HG02763 (cell line): ENCODE measurements around the gene AGTPBP1.

Experiments
- ATAC-seq: cut with Tn5 transposase; IDR thresholded peaks from one replicate; pipeline ENCODE4 v1.9.1; 2021; ENCODE audit warnings: mild to moderate bottlenecking, moderate library complexity; ENCODE audit not compliant: unreplicated experiment

AGTPBP1 gene

DNA sequence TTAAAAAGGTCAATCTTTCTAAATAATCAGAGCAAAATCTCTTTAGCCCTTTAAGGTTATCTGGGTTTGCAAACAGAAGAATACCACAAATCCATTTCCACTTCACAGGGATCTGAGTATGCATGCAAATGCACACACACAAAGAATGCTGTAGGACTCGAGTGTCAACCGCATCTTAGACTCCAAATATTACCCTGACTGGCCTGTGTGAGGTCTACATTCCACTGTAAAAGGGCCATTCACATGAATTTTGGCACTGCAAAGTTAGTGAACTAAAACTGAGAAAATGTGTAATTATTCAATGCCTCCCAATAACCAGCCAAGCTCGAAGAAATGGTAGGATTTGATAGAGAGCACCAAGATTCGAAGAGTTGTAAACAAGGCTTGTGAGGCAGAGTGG lies 199.9 kb downstream of the AGTPBP1 start:
- ATAC-seq = no peak

DNA sequence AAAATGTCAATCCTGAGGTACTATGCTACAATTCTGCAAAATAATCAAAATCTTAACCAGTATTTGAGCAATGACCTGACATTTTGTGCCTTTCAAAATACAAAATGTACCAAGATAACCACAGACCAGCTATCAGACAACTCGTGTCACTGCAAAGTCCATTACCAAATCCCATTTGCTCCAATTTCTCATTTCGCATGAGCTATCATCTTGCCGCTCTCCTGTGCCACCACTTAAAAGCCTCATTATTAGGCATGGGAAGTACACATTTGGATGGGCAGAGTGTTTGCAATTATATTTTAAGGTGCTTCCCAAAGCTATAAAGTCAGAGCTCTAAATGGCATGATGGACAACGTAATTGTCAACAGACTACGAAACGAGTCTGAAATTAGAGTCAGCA lies 205.2 kb downstream of the AGTPBP1 start:
- no peak for ATAC-seq

DNA sequence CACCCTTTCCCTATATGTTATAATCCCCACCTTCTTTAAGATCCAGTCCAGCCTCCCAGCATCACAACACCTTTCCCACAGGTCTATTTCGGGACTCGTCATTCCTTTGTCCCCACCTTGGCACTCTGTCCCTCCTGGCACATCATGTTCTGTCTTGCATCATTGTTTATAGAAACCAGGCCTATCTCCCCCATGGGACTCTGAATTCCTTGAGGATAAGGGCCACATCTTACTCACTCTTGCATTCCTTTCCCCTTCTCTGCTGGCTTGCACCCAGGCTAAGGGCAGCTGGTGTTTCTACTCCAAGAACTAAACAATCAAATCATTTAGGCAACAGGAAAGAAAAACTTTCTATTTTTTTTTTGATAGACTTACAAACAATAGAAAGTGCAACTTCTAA lies 205.7 kb downstream of the AGTPBP1 start:
- ATAC-seq = no peak

DNA sequence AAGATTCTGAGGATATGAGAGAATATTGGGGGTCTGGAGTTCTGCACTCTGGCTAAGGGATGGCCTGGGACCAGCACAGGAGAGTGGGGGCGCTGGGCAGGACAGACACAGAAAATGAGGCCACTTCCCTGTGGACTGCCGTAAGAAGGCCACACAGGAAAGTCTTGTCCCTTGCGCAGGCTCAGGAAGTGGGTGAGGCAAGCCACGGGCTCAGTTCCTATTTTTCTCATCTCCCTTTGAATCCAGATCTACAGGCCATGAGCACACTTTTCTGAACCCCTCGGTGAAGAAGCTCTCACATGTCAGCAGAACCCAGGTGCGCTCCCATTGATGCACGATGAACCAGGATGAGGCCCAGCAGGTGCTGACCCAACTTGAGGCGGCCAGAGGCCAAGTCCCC lies 207.4 kb downstream of the AGTPBP1 start:
- no peak for ATAC-seq

DNA sequence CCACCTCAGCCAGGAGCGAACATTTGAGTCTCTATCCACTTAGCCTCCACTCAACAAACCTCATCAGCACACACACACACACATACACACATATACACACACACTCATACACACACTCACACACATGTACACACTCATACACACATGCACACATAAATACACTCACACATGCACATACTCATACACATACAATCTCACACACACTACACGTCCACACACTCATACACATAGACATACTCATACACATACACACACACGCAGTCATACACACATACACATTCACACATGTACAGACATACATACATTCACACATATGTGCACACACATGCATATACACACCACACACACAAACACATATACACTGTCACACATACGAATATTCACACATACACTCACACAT lies 208.2 kb downstream of the AGTPBP1 start:
- ATAC-seq = no peak

DNA sequence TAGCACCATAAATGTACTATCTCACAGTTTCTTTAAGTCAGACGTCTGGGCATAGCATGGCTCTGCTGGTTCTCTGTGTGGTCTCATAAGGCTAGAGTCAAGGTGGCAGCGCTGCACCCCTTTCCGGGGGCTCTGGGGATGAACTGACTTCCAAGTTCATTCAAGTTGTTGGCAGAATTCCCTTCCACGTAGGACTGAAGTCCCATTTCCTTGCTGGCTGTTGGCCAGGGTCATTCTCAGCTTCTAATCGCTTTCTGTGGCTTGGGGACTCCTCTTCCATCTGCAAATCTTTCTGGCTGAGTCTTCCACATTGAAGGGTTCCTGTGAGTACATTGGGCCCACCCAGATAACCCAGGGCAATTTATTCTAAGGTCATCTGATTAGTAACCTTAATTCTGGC lies 211.0 kb downstream of the AGTPBP1 start:
- ATAC-seq = no peak

DNA sequence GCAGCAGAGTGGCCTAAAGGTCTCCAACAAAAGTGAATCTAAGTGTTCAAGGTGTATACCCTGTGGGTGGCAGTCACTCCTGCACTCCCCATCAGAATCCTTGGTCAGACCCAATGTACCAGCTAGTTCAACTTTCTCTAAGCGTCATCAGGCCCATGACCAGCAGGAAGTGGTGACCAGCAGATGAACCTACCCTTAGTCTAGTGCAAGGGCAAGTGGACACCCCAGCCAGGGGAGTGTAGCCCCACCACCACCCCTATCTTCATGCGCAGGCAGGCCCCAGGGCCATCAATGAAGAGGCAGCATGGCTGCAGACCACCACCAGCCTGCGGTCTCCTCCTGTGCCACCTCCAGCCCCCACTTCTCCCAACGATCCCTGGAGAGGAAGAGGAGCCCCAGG lies 213.1 kb downstream of the AGTPBP1 start:
- no peak for ATAC-seq

DNA sequence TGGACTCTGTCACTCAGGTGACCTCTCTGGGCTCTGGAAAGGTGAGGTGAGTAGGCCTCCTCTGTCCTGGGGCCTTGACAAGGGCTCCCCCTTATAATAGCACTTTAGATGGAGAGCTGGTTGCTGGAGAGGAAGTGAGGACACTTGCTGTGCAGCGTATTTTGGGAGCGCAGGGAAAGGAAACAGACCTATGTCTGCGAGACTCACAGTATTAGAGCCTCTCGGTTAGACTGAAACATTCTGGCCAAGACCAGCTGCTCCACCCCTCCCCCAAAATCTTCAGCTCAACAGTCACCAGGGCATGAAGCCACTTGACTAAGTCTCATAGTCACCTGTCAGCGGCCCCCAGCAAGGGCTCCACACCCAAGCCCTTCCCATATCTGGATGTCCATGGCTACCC lies 213.6 kb downstream of the AGTPBP1 start:
- no peak for ATAC-seq

DNA sequence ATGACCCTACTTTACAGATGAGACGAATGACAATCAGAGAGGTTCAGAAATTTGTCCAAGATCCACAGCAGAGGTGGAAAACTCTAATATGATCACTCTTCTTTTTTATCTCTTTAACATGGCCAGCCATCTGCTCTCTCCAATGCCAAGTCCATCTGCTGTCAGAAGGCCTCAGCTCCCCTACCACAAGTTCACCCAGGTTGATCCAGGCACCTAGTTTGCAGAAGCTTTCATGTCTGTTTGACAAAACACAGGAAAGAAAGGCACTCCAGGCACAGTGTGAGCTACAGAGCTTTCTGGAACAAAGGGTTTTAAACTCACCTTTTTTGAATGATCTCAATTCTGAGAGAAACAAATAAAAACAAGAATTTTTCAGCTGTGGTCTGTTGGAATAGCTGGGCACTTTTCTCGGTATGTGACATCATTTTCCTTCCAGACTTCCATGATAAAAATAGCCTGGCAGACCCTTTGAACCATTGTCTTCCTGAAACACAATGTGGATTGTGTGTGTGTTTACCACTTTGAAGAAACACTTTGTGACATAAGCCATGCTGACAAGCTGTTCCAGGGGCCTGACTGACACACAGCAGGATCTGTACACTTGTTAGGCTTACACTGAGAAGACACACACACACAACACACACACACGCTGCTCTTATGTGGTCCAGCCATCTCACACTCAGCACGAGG lies 214.3 kb downstream of the AGTPBP1 start:
- ATAC-seq = no peak

DNA sequence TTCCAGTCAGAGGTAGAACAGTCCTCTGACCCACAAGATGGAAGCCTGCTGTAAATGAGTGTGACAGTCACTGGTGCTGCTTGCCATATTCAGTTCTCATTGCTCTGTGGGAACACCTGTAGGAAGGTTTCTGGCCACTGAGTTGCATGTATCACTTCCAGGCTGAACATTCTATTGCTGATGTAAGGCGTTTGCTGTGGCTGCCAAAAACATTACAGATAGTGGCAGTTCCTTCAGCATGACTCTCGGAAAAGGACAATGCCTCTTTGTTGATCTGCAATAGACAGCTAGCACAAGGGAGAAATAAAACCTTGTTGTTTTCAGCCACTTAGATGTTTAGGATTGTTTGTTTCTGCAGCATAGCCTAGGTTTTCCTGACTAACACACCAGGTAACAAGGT lies 217.2 kb downstream of the AGTPBP1 start:
- no peak for ATAC-seq

DNA sequence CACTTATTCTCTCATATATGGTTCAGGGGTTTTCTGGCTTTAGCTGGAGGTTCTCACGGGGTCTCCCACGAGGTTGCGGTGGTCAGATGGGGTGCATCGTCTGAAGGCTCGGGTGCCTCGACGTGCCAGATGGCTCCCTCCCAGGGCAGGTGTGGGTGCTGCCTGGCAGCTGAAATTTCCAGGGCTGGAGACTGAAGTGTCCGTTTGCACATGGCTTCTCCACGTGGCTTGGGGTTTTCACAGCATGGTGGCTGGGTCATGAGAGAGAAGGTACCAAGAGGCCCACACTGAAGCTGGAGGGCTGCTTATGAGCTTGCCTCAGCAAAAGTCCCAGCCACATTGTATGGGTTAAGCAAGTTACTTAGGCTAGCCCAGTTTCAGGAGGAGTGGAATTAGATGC lies 218.6 kb downstream of the AGTPBP1 start:
- no peak for ATAC-seq

DNA sequence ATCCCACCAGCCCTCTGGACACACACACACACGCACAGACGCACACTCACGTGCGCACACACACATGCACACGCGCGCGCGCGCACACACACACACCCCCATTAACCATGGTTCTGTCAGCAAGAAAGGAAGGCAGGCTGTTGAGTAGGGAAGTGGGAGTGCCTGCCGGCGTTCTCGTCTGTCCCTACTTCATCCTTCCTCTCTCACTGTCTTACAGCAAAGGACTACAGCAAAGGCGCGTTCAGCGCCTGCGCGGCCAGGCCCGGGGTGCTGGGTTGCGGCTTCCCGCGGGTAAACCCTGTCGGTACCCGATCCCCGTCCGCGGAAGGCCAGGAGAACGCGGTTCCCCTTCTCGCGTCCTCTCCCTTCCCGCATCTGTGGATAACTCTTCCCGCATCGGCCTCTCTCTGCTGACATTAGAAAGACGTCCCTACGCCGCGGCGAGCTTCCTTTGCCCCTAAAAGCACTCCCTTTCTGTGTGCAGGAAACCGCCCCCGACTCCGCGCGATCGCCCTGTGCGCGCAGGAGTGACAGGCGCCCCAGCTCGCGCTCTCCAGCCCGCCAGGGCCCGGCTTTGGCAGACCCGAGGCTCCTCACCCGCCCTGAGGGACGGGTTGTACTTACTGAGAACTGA lies 219.2 kb downstream of the AGTPBP1 start:
- ATAC-seq = no peak

DNA sequence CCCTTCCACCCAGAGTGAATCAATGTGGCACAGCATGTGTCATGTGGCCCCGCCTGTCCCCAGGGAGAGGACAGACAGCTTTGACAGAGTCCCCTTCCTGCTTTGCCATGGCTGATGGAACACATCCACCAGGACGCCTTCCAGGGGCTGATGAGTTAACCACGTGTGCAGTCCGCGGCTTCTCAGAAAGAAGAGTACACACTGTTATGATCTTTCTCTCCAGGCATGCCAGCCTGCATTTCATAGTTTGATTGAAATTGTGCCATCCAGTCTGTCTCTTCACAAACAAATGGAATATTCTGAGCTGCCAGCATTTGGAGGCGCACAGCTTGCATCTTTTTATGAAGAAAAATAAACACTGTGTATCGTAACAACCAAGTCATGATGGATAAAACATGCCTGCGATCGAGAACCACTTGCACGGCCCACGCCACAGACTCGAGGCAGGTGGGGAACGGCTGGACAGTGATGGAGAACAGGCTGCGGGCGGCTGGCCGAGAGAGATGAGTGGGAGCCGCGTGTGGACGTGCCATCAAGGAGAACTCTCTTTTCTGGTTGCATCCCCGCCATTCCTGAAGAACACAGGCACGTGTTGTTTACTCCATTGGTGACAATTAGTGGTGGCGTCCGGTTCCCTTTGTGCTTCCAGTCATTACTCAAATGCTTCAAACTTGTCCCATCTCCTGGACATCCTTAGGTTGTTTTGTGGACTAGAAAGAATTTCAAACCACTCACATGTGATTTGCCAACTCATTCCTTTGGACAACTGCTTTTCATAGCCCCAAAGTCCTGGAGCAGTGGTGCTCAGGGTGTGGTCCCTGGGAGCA lies 220.2 kb downstream of the AGTPBP1 start:
- ATAC-seq = no peak

DNA sequence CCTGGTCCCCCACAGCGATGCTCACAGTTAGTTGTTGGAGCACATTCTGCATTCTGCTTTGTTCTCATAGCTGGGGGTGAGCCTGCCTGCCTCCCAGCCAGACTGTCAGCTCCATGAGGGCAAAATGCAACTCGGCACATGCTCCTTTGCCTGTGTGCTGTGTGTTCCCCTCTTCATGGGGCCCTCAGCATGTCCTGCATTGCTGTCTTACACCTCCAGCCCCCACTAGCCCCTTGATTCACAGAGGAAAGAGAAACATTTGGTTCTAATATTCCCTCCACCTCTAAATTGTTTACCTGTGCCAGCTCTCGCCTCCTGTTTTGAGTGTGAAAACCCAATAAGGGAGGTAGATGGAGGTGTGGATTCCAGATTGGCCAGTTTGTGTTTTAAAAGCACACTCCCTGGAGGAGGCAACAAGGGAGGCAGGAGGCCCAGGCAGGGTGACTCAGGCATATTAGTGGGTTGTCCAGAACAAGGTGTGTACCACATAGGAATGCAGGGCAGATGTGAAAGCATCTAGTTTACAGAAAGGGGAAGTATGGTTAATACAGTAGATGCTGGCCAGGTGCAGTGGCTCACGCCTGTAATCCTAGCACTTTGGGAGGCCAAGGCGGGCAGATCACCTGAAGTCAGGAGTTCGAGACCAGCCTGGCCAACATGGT lies 224.6 kb downstream of the AGTPBP1 start:
- ATAC-seq = no peak

DNA sequence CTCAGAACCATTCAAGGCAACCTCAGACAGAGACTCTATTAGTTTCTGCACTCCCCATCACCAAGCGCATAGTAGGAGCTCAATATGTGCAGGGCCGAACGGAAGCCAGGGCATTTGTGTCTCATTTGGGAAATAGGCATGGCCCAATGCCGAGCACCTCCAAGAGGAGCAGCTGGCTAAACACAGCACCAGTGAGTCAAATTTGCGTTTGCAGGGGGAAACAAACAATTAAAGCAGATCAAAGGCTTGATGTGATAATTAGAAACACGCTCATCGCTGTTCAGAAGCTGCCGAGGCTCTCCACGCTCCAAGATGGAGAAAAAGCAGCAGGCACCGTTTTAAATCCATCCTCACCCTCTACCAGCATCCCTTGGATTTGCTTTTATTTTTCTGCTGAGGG lies 225.3 kb downstream of the AGTPBP1 start:
- ATAC-seq = no peak

DNA sequence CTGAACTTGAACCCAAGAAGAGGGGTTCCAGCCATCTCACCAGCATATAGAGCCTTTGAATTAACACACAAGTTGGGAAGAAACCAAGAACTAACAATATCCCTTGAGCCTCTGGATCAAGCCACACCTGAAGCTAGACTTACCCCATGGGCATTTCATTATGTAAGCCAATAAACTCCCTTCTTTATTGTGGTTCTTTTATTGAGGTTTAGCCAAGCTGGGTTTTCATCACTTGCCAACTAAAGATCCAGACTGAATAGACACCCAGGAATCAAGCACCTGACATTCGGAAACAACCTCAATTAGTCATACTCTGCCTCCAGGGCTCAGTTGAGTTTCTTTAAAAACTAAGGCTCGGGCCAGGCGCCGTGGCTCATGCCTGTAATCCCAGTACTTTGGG lies 226.7 kb downstream of the AGTPBP1 start:
- no peak for ATAC-seq

DNA sequence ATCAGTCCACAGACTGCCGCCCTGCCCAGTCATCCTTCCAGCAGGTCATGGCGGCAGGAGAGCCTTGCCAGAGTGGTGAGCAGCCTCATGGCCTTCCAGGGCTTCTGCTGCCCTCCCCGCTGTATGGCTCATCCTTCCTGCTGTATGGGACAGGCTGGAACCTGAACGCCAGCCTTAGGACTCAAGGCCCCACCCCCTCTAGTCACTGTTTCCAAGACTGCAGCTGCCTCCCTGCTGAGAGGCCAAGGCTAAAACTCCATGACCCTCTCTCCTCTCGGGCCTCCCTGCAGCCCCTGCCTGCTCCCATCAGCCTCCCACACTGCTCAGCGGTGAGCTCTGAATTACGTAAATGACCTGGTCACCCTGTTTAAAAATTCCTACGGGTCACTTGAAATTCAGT lies 227.5 kb downstream of the AGTPBP1 start:
- ATAC-seq = no peak

DNA sequence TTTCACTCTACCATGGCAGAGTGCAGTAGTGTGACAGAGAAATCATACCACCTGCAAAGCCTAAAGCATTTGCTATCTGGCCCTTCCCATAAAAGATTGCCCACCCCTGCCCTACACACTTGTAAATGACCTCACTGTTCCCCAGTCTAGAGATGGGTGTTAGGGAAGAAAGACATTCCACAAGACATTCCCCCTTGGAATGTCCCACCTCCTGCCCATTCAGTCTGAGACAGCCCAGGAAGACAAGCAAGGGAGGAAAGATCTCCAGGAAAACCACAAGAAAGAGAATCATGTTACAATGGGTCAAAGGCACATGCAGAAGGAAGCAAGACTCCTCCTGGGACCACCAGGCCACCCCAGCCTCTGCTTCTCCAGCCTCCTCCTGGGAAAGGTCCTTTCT lies 230.0 kb downstream of the AGTPBP1 start:
- ATAC-seq = no peak

DNA sequence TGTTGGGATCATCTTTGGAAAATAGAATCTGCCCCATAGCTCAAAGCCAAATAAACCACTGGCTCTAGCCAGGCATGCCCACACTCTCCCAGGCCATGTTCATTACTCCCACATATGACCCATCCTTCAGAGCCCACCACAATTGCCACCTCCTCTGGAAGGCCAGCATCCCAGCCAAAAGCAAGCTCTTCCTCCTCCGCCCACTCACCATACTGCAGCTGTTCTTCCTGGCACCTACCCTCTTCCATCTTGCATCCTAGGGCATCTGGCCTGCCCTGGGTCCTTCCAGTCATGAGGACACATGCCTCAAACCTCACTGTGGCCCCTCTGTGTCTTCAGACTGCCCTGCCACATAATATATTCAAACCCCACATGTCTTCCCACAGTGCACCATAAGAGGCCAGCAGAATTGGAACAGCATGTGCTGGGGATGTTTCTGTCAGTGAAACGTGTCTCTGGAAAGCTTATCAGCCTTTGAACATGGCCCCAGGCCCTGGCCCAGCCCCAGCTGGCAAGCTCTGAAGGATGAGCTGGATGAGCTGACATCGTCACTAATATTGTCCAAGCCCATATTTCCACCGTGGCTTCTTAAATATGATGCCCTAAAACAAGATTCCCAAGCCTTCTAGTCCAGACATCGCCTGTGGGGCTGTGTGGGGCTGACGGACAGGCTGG lies 230.8 kb downstream of the AGTPBP1 start:
- no peak for ATAC-seq

DNA sequence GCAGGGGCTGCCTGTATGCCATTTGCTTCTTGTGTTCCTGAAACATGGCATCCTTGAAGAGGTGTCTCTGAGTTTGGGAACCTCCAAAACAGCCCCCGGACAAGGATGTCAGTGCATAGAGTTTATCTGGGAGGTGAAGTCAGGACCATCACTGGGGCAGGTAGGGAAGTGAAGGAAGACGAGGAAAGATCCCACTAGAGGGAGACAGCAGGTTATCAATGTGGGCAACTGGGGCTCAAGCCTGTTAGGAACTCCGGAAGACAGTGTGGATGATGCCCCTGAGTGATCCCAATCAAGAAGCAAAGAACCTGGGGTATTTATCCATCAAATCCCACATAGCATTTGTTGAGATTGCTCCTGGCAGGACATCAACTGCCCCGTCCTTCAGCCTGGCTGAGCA lies 233.1 kb downstream of the AGTPBP1 start:
- ATAC-seq = no peak

DNA sequence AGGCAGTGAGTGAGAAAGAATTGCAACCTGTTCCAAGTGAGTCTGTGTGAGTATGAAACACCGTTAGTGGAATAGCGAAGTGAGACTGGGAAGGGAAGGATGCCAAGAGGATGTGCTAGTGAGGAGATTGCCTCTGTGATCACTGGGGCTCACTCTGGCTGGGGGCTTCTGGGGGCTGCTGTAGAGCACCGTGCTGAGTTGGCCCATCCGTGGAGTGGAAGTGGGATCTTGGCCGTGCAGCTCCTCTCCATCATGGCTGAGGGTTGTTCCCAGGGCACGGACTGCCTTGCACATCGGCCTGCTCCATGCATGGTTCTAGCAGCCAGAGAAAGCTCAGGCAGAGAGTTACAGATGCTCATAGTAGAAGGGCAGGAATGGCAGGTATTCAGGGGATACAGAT lies 236.1 kb downstream of the AGTPBP1 start:
- ATAC-seq = no peak
